ENCODE data around the gene ADGRG1.

GRCh38 chr16:57660715-57661463 is 32.5 kb downstream of the ADGRG1 start:
- no peak for TF ChIP-seq CTCF (IDR thresholded peaks at IDR 0.05)
- no peak for TF ChIP-seq POLR2A (IDR thresholded peaks at IDR 0.05)
